GM13976 (cell line): Measurements from ENCODE around the gene TBXA2R.

Experiments used
- DNase-seq: peaks from one replicate; pipeline ENCODE4 v3.0.0; 2012; ENCODE audit warnings: low spot score
- in situ Hi-C: fragments of 300-500 bp; cut with MboI; formaldehyde crosslinking; loops from one replicate; pipeline ENCODE4 v1.12.0; 2022; ENCODE audit warnings: low sequenced_read_pairs, mixed read lengths, inconsistent platforms; ENCODE audit not compliant: unreplicated experiment
- TF ChIP-seq, protein P1 (sequence below): IDR thresholded peaks from 2 replicates; pipeline ENCODE4 v1.5.1; 2012; ENCODE audit warnings: borderline replicate concordance, mild to moderate bottlenecking; ENCODE audit not compliant: insufficient read depth; ENCODE audit errors: extremely low read depth, missing control alignments, control extremely low read depth

TBXA2R gene

DNA sequence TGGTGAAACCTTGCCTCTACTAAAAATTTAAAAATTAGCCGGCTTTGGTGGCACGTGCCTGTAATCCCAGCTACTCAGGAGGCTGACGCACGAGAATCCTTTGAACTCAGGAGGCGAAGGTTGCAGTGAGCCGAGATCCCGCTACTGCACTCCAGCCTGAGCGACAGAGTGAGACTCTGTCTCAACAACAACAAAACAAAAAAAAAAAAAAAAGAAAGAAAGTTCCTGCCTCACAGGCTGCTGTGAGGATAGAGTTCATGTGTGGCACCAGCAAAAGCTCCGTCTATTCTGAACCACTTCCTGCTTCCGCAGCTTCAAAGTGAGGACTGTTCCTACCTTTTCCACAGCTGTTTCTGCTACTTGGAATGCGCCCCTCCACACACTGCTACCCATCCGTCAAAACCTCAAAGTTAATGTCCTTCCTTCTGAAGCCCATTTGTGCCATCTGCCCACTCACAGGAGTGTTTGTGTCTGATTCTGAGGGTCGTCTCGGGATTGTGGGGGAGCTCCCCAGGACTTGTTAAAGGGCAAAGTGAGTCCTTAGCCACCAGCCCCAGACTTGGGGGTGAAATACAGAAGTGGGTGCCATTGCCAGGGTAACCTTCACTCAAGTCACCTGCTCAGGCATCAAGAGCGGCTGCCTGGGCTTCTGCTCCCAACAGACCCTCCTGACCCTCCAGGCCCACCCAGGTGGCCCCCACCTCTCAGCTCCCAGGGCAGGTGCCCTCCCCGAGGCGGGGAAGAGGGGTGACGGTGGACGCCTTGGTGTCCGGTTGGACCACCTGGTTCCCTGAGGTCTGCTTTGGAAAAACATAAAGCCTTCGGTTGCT lies 52.2 kb downstream of the TBXA2R start:
- DNase-seq, result no peak
- TF ChIP-seq, protein P1, sequence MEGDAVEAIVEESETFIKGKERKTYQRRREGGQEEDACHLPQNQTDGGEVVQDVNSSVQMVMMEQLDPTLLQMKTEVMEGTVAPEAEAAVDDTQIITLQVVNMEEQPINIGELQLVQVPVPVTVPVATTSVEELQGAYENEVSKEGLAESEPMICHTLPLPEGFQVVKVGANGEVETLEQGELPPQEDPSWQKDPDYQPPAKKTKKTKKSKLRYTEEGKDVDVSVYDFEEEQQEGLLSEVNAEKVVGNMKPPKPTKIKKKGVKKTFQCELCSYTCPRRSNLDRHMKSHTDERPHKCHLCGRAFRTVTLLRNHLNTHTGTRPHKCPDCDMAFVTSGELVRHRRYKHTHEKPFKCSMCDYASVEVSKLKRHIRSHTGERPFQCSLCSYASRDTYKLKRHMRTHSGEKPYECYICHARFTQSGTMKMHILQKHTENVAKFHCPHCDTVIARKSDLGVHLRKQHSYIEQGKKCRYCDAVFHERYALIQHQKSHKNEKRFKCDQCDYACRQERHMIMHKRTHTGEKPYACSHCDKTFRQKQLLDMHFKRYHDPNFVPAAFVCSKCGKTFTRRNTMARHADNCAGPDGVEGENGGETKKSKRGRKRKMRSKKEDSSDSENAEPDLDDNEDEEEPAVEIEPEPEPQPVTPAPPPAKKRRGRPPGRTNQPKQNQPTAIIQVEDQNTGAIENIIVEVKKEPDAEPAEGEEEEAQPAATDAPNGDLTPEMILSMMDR, result no peak
- in situ Hi-C loops, result no loop called here

DNA sequence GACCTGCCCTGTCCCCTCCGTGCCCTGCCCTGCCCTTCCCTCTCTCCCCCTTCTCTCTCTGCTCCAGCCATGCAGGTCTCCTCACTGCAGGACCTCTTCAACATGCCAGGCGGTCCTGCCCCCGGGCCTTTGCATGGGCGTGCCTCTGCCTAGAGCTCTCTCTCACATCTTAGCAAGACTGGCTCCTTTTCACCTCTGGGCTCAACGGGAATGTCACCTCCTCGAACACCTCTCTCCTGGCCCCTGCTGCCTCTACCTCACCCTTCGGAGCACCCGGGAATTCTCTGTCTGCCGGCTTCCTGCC lies 54.9 kb downstream of the TBXA2R start:
- no peak for DNase-seq
- in situ Hi-C loops, result no loop called here
- TF ChIP-seq, protein P1, result no peak

DNA sequence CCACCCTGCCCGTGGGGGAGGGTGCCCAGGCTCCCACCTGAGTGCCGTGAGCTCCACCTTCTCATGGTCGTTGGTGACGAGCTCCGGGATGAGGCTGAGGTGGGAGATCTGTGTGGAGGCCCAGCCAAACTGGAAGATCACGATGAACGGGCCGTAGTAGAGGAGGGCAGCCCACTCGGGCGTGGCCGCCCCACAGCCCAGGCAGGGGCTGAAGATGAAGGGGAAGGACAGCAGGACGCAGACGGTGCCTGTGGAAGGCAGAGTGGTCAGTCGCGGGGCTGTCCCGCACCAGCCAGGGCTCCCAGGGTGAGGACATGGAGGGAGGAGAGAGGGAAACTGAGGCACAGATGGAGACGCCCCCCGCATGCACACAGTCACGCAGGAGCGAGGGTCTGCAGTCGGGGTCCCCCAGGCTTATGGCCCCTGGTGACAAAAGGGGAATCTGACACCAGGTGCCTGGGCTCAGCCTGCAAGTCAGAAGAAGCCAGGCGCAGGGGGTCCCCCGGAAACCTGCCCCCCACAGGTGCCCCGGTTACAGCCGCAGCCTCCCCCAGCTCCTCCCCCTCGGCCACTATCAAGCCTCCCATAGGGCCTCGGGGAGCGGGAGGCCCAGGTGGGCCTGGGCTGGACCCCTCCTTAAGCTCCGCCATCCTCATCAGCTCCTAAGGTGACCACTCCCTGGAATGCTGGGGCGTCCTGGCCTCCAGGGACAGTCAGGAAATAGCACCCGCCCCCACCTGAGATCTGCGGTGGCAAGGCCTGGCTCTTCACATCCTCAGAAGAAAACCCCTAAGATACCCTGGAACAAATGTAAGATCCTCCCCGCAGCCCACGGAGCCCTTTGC lies 55.5 kb downstream of the TBXA2R start:
- TF ChIP-seq, protein P1, result no peak
- DNase-seq, result no peak
- in situ Hi-C loops, result no loop called here

DNA sequence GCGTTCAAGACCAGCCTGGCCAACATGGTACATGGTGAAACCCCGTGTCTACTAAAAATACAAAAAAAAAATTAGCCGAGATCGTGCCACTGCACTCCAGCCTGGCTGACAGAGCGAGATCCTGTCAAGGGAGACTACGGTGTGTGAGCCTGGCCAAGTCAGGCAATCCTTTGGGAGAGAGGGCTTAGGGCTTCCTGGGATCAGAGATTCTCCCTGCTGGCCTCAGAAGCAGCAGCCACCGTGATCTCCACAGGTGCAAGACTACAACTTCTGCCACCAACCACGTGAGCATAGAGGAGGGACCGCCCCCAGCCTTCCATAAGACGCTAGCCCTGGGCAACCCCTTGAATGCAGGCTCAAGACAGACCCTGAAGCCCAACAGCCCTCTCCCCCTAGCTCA lies 56.9 kb downstream of the TBXA2R start:
- in situ Hi-C loops, result no loop called here
- TF ChIP-seq, protein P1, result no peak
- no peak for DNase-seq

DNA sequence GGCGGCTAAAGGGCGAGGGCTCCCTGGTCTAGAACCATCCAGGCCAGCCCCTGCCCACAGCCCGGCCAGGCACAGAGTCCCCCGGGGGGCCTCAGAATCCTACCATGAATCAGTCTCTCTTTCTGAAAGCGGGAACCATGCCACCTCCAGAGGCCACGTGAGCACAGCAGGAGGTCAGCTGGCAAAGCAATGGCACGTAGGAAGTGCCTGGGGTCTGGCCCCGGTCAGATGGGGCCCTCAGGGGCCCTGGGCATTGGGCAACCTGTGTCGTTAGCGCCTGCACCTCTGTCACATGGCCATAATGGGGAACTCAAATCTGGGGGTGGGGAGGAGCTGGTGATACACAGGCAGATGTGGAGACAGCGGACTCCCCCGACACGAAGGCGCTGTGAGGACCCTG lies 58.1 kb downstream of the TBXA2R start:
- no peak for DNase-seq
- TF ChIP-seq, protein P1, result no peak

DNA sequence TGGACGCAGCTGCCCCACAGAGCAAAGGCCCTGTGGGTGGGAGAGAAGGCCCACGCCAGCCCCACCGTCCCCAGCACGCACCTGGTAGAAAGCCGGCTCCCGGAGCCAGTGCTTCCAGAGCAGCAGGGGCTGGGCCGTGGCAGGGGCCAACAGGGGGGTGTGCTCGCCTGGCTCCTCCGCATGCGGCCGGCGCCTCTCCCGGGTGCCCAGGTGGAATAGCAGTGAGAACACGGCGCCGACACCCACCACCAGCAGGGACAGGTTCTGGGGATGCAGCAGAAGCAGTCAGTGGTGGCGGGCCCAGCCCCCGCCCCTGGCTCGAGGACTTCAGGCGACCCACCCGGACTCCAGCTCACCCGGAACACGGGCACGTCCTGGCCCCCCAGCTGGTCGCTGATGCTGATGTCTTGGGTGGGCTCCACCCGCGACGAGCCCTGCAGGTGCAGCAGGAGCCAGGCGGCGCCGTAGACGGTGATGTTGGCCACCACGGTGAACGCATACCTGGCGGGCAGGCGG lies 58.9 kb downstream of the TBXA2R start:
- TF ChIP-seq, protein P1, result no peak
- DNase-seq, result no peak
- in situ Hi-C loops, result no loop called here

More for the DNA sequence above, 58.1 kb downstream of the TBXA2R start:
- in situ Hi-C loops, result no loop called here
